GM12878 (cell line): ENCODE measurements around the gene MGAT5. TPM values are rescaled to one million over a fixed set of nuclear protein-coding genes. Genes with fewer than 3 reads are reported as not detected.

Experiments
- ATAC-seq: fragments of 200-7000 bp; cut with Tn5 transposase; 3 replicates; pipeline ENCODE4 v1.9.1; 2020; ENCODE audit warnings: mild to moderate bottlenecking, moderate library complexity
- BruUV-seq: library from RNA; stranded (reverse); fragments of 400-500 nt; replicated peaks from 2 replicates; lab custom pipeline; 2021; lab: Mats Ljungman, UMichigan
- CTCF ChIA-PET: fragments of 300-600 bp; sonication (Branson Sonifier 250); formaldehyde crosslinking; extraction: SDS; loops from one replicate; lab custom pipeline; 2021; ENCODE audit warnings: inconsistent platforms; lab: Yijun Ruan, JAX
- POLR2A ChIA-PET: fragments of 350-600 bp; formaldehyde crosslinking; extraction: SDS; loops from one replicate; lab custom pipeline; 2021; ENCODE audit warnings: inconsistent platforms; lab: Charles Lee
- RAD21 ChIA-PET: fragments of 300-600 bp; sonication (Branson Sonifier 250); formaldehyde crosslinking; loops from one replicate; lab custom pipeline; 2023; ENCODE audit warnings: antibody characterized with exemption; ENCODE audit not compliant: unreplicated experiment; lab: Charles Lee
- SMC1A ChIA-PET: fragments of 300-600 bp; sonication (Branson Sonifier 250); formaldehyde crosslinking; loops from one replicate; lab custom pipeline; 2023; ENCODE audit not compliant: unreplicated experiment, uncharacterized antibody; lab: Charles Lee
- DNase-seq: peaks from one replicate; pipeline ENCODE4 v3.0.0-alpha.2; 2011; ENCODE audit warnings: low read depth, low spot score
- FAIRE-seq: peaks from 3 replicates; lab custom pipeline; 2011; peaks lifted over from hg19 to GRCh38; lab: Jason Lieb, UNC
- H2AFZ ChIP-seq: 2 replicates; pipeline ENCODE4 v1.6.0; 2011; ENCODE audit warnings: low read depth, low read length, control low read depth; ENCODE audit not compliant: control insufficient read depth
- H3K27ac ChIP-seq: 2 replicates; pipeline ENCODE4 v1.5.1; 2011; ENCODE audit warnings: control low read depth; ENCODE audit not compliant: control insufficient read depth, insufficient read depth
- H3K27me3 ChIP-seq, 2 experiments: replicated peaks in 1 of 2; 2 replicates each; pipeline versions ENCODE4 v1.6.0 to v1.6.1; 2011; ENCODE audit warnings: low read length in 1 of 2; ENCODE audit not compliant: control insufficient read depth in 2 of 2, insufficient read depth in 2 of 2
- H3K36me3 ChIP-seq, 2 experiments: 2 replicates each; pipeline ENCODE4 v1.5.1; 2011; ENCODE audit warnings: low read length in 1 of 2; ENCODE audit not compliant: control insufficient read depth in 2 of 2, insufficient read depth in 2 of 2
- H3K4me1 ChIP-seq: 2 replicates; pipeline ENCODE4 v1.6.1; 2011; ENCODE audit warnings: mild to moderate bottlenecking, low read length, moderate library complexity, mixed read lengths; ENCODE audit not compliant: control insufficient read depth, insufficient read depth
- H3K4me2 ChIP-seq: 2 replicates; pipeline ENCODE4 v1.6.0; 2011; ENCODE audit warnings: control low read depth; ENCODE audit not compliant: control insufficient read depth, insufficient read depth
- H3K4me3 ChIP-seq: fragments of 200-600 bp; sonication (generic); 2 replicates; pipeline ENCODE4 v1.5.1; 2016
- H3K79me2 ChIP-seq: 2 replicates; pipeline ENCODE4 v1.6.0; 2011; ENCODE audit warnings: low read length; ENCODE audit not compliant: control insufficient read depth, insufficient read depth
- H3K9ac ChIP-seq: 2 replicates; pipeline ENCODE4 v1.8.0; 2011; ENCODE audit warnings: low read length, control low read depth, mixed read lengths; ENCODE audit not compliant: control insufficient read depth, insufficient read depth
- H3K9me3 ChIP-seq: replicated peaks from 3 replicates; pipeline ENCODE4 v1.5.1; 2011; ENCODE audit warnings: mild to moderate bottlenecking, low read length; ENCODE audit not compliant: control insufficient read depth, insufficient read depth
- H4K20me1 ChIP-seq: 2 replicates; pipeline ENCODE4 v1.6.0; 2011; ENCODE audit not compliant: control insufficient read depth, insufficient read depth
- BHLHE40 ChIP-seq, 2 experiments: fragments of 450-650 bp in 1 of 2; IDR thresholded peaks; 2 replicates each; pipeline ENCODE4 v1.6.1; 2011 to 2017; ENCODE audit warnings: low read depth in 2 of 2, borderline replicate concordance in 1 of 2, improper control_type of control experiment in 1 of 2, low read length in 1 of 2, mild to moderate bottlenecking in 1 of 2
- BMI1 ChIP-seq: fragments of 450-650 bp; IDR thresholded peaks from 2 replicates; pipeline ENCODE4 v1.6.1; 2016; ENCODE audit warnings: mild to moderate bottlenecking, moderate library complexity, borderline replicate concordance
- PRDM15 ChIP-seq: fragments of 450-650 bp; formaldehyde crosslinking; IDR thresholded peaks from 2 replicates; pipeline ENCODE4 v1.4.0; 2020; ENCODE audit warnings: mild to moderate bottlenecking, moderate library complexity
- RELA ChIP-seq: fragments of 450-650 bp; IDR thresholded peaks from 2 replicates; pipeline ENCODE4 v1.8.0; 2014; ENCODE audit warnings: borderline replicate concordance; ENCODE audit not compliant: partially characterized antibody
- TBL1XR1 ChIP-seq: IDR thresholded peaks from 2 replicates; pipeline ENCODE4 v1.6.1; 2012; ENCODE audit warnings: low read depth, low read length, improper control_type of control experiment
- ZZZ3 ChIP-seq: IDR thresholded peaks from 2 replicates; pipeline ENCODE4 v1.6.1; 2011; ENCODE audit warnings: low read depth; ENCODE audit not compliant: control insufficient read depth, insufficient read length
- WGBS: methylation state at CpG from one replicate; pipeline ENCODE4 v1.1.6; 2016; ENCODE audit warnings: low lambda C conversion rate; ENCODE audit not compliant: insufficient replicate concordance, insufficient coverage; ENCODE audit errors: missing lambda C conversion rate; 5-methylcytosine and 5-hydroxymethylcytosine counted together
- in situ Hi-C: fragments of 300-500 bp; cut with MboI; formaldehyde crosslinking; loops from 9 replicates; pipeline ENCODE4 v1.14.3; 2018; ENCODE audit warnings: mixed read lengths
- intact Hi-C: fragments of 100-400 bp; cut with micrococcal nuclease; formaldehyde crosslinking; loops from one replicate; pipeline ENCODE4 v1.14.2; 2022; ENCODE audit not compliant: unreplicated experiment
- polyA plus RNA-seq, 11 experiments: library from polyadenylated mRNA; depleted of rRNA in 4 of 11; unstranded in 6 of 11; stranded (reverse) in 5 of 11; fragments of >200 nt; fragmentation: Nextera tagmentation in 4 of 11; fragmentation: Illumina TruSeq in 1 of 11; extraction: Ambion mirVana in 4 of 11; extraction: Trizol in 1 of 11; gene quantifications; 1 replicate in 1 of 11; 2 replicates in 10 of 11; pipeline versions ENCODE4 v1.2.1 to v1.2.3, GENCODE V29; 2011 to 2016; ENCODE audit warnings: inconsistent platforms in 2 of 11, missing spikeins in 2 of 11, low read depth in 1 of 11
- total RNA-seq, 4 experiments: library from RNA; depleted of rRNA in 3 of 4; stranded (reverse); fragments of >200 nt in 3 of 4; fragmentation: Illumina TruSeq in 1 of 4; extraction: Trizol in 1 of 4; gene quantifications; 2 replicates each; pipeline versions ENCODE4 v1.2.1 to v1.2.3, GENCODE V29; 2013 to 2021
- TF ChIP-seq, protein P1 (sequence below): IDR thresholded peaks from 2 replicates; pipeline ENCODE4 v1.6.1; 2012; ENCODE audit warnings: mild to moderate bottlenecking, low read depth, low read length
- TF ChIP-seq, protein P2 (sequence below): fragments of 150-350 bp; IDR thresholded peaks from 2 replicates; pipeline ENCODE4 v1.6.1; 2014; ENCODE audit warnings: mild to moderate bottlenecking, low read depth, low read length
- TF ChIP-seq, protein P3 (sequence below): IDR thresholded peaks from 2 replicates; pipeline ENCODE4 v1.6.1; 2011; ENCODE audit warnings: borderline replicate concordance, low read depth, mild to moderate bottlenecking, moderate library complexity, low read length; ENCODE audit not compliant: insufficient read depth, poor library complexity, severe bottlenecking

The MGAT5 gene
- total and polyA plus RNA-seq, 10 of the 15 experiments (the other 5 are each of a cell fraction or from before 2014, with no cell fraction given) = 4.9 to 104 (median 36.2) TPM

DNA sequence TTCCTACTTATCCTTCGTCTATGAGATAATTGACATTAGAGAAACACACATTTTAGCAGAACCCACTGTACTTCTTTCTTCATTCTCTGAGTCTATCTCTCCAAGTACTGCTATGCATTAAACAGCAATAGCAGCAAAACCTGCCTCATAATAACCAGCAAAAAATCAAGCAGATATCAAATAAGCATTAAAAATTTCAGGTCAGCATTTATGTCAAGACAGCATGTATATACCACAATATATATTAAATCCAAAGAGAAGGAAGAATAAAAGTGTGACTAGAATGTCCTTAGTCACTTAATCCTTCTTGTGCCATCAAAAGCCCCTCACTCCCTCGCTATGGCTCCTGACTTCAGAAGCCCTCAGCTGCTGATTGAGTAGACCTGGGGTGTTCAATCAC, 131.3 kb downstream of the MGAT5 start:
- TF ChIP-seq TBL1XR1 (no peak), RELA (no peak), BMI1 (no peak), ZZZ3 (no peak), PRDM15 (CRISPR knock-in tag) (no peak), BHLHE40 (IDR thresholded peaks at IDR 0.05; ENCODE audit: borderline replicate concordance in 1 of 2, low read depth in 2 of 2, low read length in 1 of 2) (no peak)
- TF ChIP-seq, protein P1, sequence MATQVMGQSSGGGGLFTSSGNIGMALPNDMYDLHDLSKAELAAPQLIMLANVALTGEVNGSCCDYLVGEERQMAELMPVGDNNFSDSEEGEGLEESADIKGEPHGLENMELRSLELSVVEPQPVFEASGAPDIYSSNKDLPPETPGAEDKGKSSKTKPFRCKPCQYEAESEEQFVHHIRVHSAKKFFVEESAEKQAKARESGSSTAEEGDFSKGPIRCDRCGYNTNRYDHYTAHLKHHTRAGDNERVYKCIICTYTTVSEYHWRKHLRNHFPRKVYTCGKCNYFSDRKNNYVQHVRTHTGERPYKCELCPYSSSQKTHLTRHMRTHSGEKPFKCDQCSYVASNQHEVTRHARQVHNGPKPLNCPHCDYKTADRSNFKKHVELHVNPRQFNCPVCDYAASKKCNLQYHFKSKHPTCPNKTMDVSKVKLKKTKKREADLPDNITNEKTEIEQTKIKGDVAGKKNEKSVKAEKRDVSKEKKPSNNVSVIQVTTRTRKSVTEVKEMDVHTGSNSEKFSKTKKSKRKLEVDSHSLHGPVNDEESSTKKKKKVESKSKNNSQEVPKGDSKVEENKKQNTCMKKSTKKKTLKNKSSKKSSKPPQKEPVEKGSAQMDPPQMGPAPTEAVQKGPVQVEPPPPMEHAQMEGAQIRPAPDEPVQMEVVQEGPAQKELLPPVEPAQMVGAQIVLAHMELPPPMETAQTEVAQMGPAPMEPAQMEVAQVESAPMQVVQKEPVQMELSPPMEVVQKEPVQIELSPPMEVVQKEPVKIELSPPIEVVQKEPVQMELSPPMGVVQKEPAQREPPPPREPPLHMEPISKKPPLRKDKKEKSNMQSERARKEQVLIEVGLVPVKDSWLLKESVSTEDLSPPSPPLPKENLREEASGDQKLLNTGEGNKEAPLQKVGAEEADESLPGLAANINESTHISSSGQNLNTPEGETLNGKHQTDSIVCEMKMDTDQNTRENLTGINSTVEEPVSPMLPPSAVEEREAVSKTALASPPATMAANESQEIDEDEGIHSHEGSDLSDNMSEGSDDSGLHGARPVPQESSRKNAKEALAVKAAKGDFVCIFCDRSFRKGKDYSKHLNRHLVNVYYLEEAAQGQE = no peak
- TF ChIP-seq, protein P2, sequence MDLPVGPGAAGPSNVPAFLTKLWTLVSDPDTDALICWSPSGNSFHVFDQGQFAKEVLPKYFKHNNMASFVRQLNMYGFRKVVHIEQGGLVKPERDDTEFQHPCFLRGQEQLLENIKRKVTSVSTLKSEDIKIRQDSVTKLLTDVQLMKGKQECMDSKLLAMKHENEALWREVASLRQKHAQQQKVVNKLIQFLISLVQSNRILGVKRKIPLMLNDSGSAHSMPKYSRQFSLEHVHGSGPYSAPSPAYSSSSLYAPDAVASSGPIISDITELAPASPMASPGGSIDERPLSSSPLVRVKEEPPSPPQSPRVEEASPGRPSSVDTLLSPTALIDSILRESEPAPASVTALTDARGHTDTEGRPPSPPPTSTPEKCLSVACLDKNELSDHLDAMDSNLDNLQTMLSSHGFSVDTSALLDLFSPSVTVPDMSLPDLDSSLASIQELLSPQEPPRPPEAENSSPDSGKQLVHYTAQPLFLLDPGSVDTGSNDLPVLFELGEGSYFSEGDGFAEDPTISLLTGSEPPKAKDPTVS = no peak
- TF ChIP-seq, protein P3, sequence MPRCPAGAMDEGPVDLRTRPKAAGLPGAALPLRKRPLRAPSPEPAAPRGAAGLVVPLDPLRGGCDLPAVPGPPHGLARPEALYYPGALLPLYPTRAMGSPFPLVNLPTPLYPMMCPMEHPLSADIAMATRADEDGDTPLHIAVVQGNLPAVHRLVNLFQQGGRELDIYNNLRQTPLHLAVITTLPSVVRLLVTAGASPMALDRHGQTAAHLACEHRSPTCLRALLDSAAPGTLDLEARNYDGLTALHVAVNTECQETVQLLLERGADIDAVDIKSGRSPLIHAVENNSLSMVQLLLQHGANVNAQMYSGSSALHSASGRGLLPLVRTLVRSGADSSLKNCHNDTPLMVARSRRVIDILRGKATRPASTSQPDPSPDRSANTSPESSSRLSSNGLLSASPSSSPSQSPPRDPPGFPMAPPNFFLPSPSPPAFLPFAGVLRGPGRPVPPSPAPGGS = no peak
- H3K4me1 ChIP-seq = no peaks in the 10 kb centered on the region
- no peaks in the 10 kb centered on the region for H3K79me2 ChIP-seq
- no peak overlapping the region for H3K4me2 ChIP-seq
- no peaks in the 10 kb centered on the region for H4K20me1 ChIP-seq
- H3K9me3 ChIP-seq = no peaks in the 10 kb centered on the region
- 89% methylated on average over 2 of the region's 2 CpGs for WGBS
- no peaks in the 10 kb centered on the region for H3K27me3 ChIP-seq
- H3K27ac ChIP-seq = no peak overlapping the region
- intact Hi-C loops = no loop called here
- DNase-seq (no peak), FAIRE-seq (no peak), ATAC-seq (no peak)
- in situ Hi-C loops = no loop called here
- H2AFZ ChIP-seq = no peak overlapping the region
- no peak overlapping the region for H3K4me3 ChIP-seq
- ChIA-PET CTCF (no interaction called here), RAD21 (no interaction called here), SMC1A (no interaction called here), POLR2A (no interaction called here)
- BruUV-seq = no TSS peak
- no peak overlapping the region for H3K9ac ChIP-seq
- H3K36me3 ChIP-seq = peaks cover 0 to 13% of the 10 kb centered on the region in 2 experiments; a peak in 2 of 4 replicates
